Activated naive CD4-positive, alpha-beta T cell treated with Interleukin-2 at 50 U/mL for 16 hours (primary cell): ENCODE results near the gene ZSCAN22.

Source experiments
- DNase-seq: peaks from one replicate; pipeline ENCODE4 v3.0.0-alpha.2; 2020

ZSCAN22 gene

DNA sequence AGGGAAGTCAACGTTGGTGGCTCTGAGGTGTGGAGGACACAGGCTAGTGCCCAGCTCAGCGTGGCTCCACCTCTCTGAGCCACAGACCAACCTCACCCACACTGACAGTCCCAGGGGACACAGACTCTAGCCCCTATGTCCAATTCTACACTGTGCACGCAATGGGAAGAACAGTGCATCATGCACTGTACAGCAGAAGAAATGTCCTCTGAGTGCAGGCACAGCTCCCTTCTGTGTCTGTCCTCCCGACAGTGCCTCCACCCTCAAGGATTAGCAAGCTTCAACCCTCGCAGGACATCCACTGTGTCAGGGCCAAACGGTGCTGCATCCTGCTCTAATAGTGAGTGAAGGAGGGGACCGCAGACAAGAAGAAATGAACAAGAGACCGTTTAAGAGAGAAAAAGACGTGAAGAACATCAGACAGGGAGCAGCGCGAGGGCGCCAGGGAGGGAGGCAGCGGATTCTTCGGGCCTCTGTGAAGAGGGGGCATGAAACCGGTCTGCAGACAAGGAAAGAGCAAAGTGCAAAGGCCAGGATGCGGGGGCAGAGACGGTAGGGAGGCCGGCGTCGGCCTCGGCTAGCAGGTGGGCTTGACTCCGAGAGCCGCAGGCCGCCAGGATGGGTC lies 53.4 kb downstream of the ZSCAN22 start:
- no peak for DNase-seq

DNA sequence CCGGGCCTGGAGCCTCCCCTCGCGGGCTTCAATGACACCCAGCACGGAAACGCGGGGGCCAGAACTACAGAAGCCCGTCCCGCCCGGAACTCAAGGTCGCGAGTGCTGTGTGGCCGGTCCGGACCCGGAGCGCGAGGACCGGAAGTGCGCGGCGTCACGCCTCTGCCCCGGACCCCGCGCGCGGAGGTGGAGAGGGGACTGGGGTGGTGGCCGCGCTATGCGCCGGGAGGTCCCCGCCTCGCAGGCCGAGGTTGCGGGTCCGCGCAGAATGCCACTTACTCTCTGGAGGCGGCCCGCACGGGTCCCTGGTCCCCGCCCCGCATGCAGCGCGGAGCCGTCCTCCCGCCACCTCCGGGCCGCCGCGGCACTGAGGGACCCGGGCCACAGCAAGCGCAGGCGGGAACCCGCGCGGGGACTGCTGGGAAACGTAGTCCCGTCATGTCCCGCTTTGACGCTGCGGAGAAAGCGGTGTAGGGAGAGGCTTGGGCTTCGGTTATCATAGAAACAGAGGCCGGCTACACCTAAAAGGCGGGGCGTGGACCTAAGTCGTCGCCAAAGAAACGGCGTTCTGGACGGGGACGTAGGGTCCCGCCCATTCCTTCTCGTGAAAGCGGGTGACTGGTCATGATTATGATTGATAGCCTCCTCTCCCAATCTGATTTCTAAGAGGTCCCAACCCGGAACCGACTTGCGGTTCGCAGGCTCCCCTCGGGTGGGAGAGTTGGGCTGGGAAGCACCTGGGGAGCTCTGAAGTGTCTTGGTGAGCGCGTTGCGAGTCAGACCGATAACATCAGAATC lies 54.1 kb downstream of the ZSCAN22 start, which contains the start of gene ZNF837:
TSS of gene ZNF837 (minus strand) at position 369 of the 798 bp plus-strand sequence. CDS start 11,698 bp downstream, outside the sequence.
- DNase-seq, result peak; percentile 98

- no peak for DNase-seq
Measured at GRCh38 chr19:58381460-58382212, 54.8 kb downstream of the ZSCAN22 start.

GRCh38 chr19:58382997-58383603 lies 56.3 kb downstream of the ZSCAN22 start:
- DNase-seq, result no peak

GRCh38 chr19:58385313-58385890 lies 58.6 kb downstream of the ZSCAN22 start:
- DNase-seq, result no peak

DNA sequence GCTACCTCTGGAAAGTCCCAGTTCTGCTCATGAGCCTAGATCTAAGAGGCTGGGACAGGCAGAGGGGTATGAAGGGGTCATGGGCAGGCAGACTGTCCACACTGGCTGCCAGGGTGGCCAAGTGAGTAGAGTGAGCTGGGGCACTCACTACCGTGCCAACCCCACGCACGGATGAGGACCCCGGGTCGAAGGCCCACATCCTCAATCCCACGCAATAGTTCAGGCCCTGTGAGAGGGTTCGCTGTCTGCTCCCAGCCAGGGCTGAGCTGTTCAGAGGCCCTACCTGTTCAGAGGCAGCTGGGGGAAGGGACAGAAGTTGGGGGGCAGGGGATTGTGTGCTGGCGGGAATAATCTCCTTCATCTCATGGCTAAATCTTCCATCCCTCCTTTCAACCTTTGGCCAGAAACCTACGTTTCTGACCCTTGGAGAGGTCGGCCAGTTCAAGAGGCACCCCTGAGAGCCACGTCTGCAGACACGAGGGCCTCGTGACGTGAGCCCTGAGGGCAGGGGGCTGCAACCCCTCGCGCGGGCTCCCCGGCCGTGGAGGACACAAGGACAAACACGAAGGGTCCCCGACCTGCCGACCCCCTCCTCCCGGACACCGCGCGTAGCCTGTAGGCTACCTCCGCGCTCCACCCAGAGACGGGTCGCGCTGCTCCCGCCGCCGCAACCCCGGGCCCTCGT lies 59.2 kb downstream of the ZSCAN22 start:
- DNase-seq, result peak; percentile 40

- peak; percentile 96 for DNase-seq
Measured at GRCh38 chr19:58386576-58387337, 60.0 kb downstream of the ZSCAN22 start, which contains the start of gene RPS5. RPS5 (plus strand) TSS chr19:58387269; CDS start chr19:58388138, 869 bp downstream.

- DNase-seq, result no peak
Measured at GRCh38 chr19:58387338-58388174, 60.8 kb downstream of the ZSCAN22 start.

DNA sequence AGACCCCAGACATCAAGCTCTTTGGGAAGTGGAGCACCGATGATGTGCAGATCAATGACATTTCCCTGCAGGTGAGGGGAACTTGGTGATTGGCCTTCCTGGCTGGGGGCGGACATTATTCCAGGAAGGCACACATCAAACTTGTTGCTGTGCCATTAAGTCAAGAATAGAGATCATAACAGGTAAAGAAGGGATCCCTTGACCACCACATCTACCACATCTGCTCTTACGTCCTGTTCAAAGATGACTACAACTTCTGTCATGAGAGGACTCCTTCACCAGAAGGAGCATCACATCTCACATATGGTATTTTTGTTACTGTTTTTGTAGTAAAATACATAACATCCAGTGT lies 61.4 kb downstream of the ZSCAN22 start:
- no peak for DNase-seq
